T-cell (primary cell): ENCODE measurements around the gene FAF2. TPM values are rescaled to one million over a fixed set of nuclear protein-coding genes. Genes with fewer than 3 reads are reported as not detected.

ENCODE experiments used
- ATAC-seq, 4 experiments: fragments of 200-7000 bp in 3 of 4; fragments of 150-1000 bp in 1 of 4; cut with Tn5 transposase; replicated peaks in 1 of 4; 1 replicate in 3 of 4; 2 replicates in 1 of 4; pipeline ENCODE4 v1.10.0; 2021; ENCODE audit warnings: moderate library complexity in 3 of 4, mild to moderate bottlenecking in 2 of 4, moderate number of reproducible peaks in 1 of 4
- CTCF ChIA-PET, 2 donors: fragments of 300-600 bp; sonication (Branson Sonifier 250); formaldehyde crosslinking; loops; one replicate each; lab custom pipeline; 2022; ENCODE audit warnings: antibody characterized with exemption in 2 of 2; lab: Charles Lee
- POLR2A ChIA-PET, 2 donors: fragments of 300-600 bp; sonication (Branson Sonifier 250); formaldehyde crosslinking; loops; one replicate each; lab custom pipeline; 2022; ENCODE audit warnings: antibody characterized with exemption in 2 of 2; lab: Charles Lee
- DNase-seq, 35 experiments: peaks; one replicate each; pipeline versions ENCODE4 v3.0.0 to v3.0.0-alpha.2; 2013 to 2023
- H3K27ac ChIP-seq: one replicate; pipeline ENCODE4 v1.5.1; 2013; ENCODE audit warnings: low read length
- H3K27me3 ChIP-seq, 2 experiments: replicated peaks in 1 of 2; 1 replicate in 1 of 2; 2 replicates in 1 of 2; pipeline versions ENCODE4 v1.6.1 to v1.7.0; 2013; ENCODE audit warnings: low read length in 1 of 2, mixed read lengths in 1 of 2; ENCODE audit not compliant: control insufficient read depth in 2 of 2, insufficient read depth in 2 of 2; ENCODE audit errors: extremely low read depth in 1 of 2
- H3K36me3 ChIP-seq, 2 donors: 1 replicate in 1 of 2; 2 replicates in 1 of 2; pipeline versions ENCODE4 v1.6.1 to v1.7.0; 2013; ENCODE audit warnings: low read length in 1 of 2; ENCODE audit not compliant: control insufficient read depth in 2 of 2, insufficient read depth in 1 of 2; ENCODE audit errors: extremely low read depth in 1 of 2
- H3K4me1 ChIP-seq, 2 experiments: 1 replicate in 1 of 2; 2 replicates in 1 of 2; pipeline versions ENCODE4 v1.6.1 to v1.7.0; 2013; ENCODE audit warnings: low read length in 2 of 2, mixed read lengths in 1 of 2; ENCODE audit not compliant: insufficient read depth in 2 of 2, control insufficient read depth in 1 of 2; ENCODE audit errors: extremely low read depth in 1 of 2
- H3K4me3 ChIP-seq, 2 donors: 1 replicate in 1 of 2; 2 replicates in 1 of 2; pipeline versions ENCODE4 v1.5.1 to v1.7.0; 2013; ENCODE audit warnings: mild to moderate bottlenecking in 2 of 2, low read length in 1 of 2, moderate library complexity in 1 of 2; ENCODE audit not compliant: control insufficient read depth in 1 of 2; ENCODE audit errors: extremely low read depth in 1 of 2
- H3K9me3 ChIP-seq: 2 replicates; pipeline ENCODE4 v1.7.0; 2013
- H3K27ac Mint-ChIP-seq, 2 donors: one replicate each; pipeline ENCODE4 v1.8.0; 2020 to 2021; ENCODE audit warnings: mild to moderate bottlenecking in 2 of 2, mixed read lengths in 2 of 2
- H3K27me3 Mint-ChIP-seq, 2 donors: one replicate each; pipeline ENCODE4 v1.8.0; 2021 to 2022; ENCODE audit warnings: mixed read lengths in 2 of 2
- H3K36me3 Mint-ChIP-seq: one replicate; pipeline ENCODE4 v1.8.0; 2021; ENCODE audit warnings: mixed read lengths
- H3K4me1 Mint-ChIP-seq, 3 donors: one replicate each; pipeline ENCODE4 v1.8.0; 2020 to 2022; ENCODE audit warnings: mixed read lengths in 3 of 3, mild to moderate bottlenecking in 1 of 3
- H3K4me3 Mint-ChIP-seq, 3 donors: one replicate each; pipeline ENCODE4 v1.8.0; 2020 to 2022; ENCODE audit warnings: mild to moderate bottlenecking in 3 of 3, mixed read lengths in 3 of 3, moderate library complexity in 3 of 3
- H3K9me3 Mint-ChIP-seq, 3 donors: one replicate each; pipeline ENCODE4 v1.8.0; 2020 to 2022; ENCODE audit warnings: mixed read lengths in 3 of 3
- WGBS: methylation state at CpG from one replicate; pipeline ENCODE4 v1.1.5; 2013; ENCODE audit warnings: missing lambda C conversion rate; ENCODE audit not compliant: insufficient coverage; 5-methylcytosine and 5-hydroxymethylcytosine counted together
- total RNA-seq, 35 experiments: library from RNA in 6 of 35; stranded (reverse) in 6 of 35; fragments of 120-200 nt in 1 of 35; gene quantifications; one replicate each; pipeline versions ENCODE4 v1.2.1 to v1.2.4 and lab custom pipeline; 2013 to 2026

FAF2 gene
- total RNA-seq = 10 to 100 TPM; 24.1 to 27.7 (median 26.2) TPM
- 22.7 TPM for total RNA-seq (2013)
- total RNA-seq (lab: John Stamatoyannopoulos, UW) = 39.7 to 136 (median 54.0) reads per million in 29 experiments

- DNase-seq = peak; percentile 89 to 100 (median 95)
- Mint-ChIP-seq H3K27me3 (no peaks in the 10 kb centered on the region), H3K36me3 (peaks cover 6% of the 10 kb centered on the region), H3K27ac (peak within 1 kb of the TSS; percentile 95 to 98), H3K4me3 (peak within 1 kb of the TSS; percentile 95 to 96 (median 96)), H3K4me1 (peaks cover 40 to 50% (median 41%) of the 10 kb centered on the region in 3 donors), H3K9me3 (no peaks in the 10 kb centered on the region)
- peaks cover 11 to 23% of the 10 kb centered on the region in 2 experiments for H3K4me1 ChIP-seq
- no peaks in the 10 kb centered on the region for H3K9me3 ChIP-seq
- CTCF ChIA-PET = interaction anchor here (0.5 to 2.0 kb wide), 22 partner anchors 8 to 1537 kb away, joined by 3 to 19 read pairs (median 4); partner anchors contain the start of genes CLTB (in 1 of the 2), RNF44 (in 1 of the 2) and TSPAN17 (in 1 of the 2)
- H3K36me3 ChIP-seq = peaks cover 0 to under 1% of the 10 kb centered on the region in 2 donors
- POLR2A ChIA-PET = interaction anchor here (0.6 to 1.0 kb wide), 3 partner anchors 43 to 89 kb away, joined by 3 read pairs; partner anchors contain the start of gene RNF44 (in 1 of the 2)
- H3K27me3 ChIP-seq = no peaks in the 10 kb centered on the region
- peak within 1 kb of the TSS; percentile 94 for H3K27ac ChIP-seq
- H3K4me3 ChIP-seq = peak within 1 kb of the TSS; percentile 85 to 95
- under 1% methylated on average over 46 of the region's 50 CpGs for WGBS
- peak; percentile 95 to 97 (median 96) for ATAC-seq
These were observed at the start of gene FAF2 for GRCh38 chr5:176447978-176448608. Gene FAF2, plus strand, starts transcription at chr5:176448385. Its CDS starts 23 bp downstream, at chr5:176448408.

- Histone ChIP-seq H3K36me3 (peaks cover 9 to 18% of the 10 kb centered on the region in 2 donors), H3K9me3 (no peaks in the 10 kb centered on the region), H3K27ac (no peak overlapping the region), H3K4me3 (no peak overlapping the region), H3K4me1 (no peaks in the 10 kb centered on the region), H3K27me3 (no peaks in the 10 kb centered on the region)
- DNase-seq = no peak
- Mint-ChIP-seq H3K27ac (no peak overlapping the region), H3K4me3 (no peak overlapping the region), H3K36me3 (peaks cover 7% of the 10 kb centered on the region), H3K27me3 (no peaks in the 10 kb centered on the region), H3K9me3 (no peaks in the 10 kb centered on the region), H3K4me1 (peaks cover 0 to 6% (median 0%) of the 10 kb centered on the region in 3 donors)
- 89% methylated on average over 14 of the region's 17 CpGs for WGBS
- POLR2A ChIA-PET = interaction anchor here in 1 of 2 donors (0.5 kb wide), 1 partner anchor 39 kb away, joined by 3 read pairs; no protein-coding TSS in a partner anchor
- no peak for ATAC-seq
- CTCF ChIA-PET = no interaction called here
These were observed 47.6 kb upstream of the FAF2 start for GRCh38 chr5:176400382-176401156.

- no peak overlapping the region for H3K27ac ChIP-seq
- H3K4me1 ChIP-seq = no peaks in the 10 kb centered on the region
- H3K27me3 ChIP-seq = no peaks in the 10 kb centered on the region
- ChIA-PET CTCF (no interaction called here), POLR2A (no interaction called here)
- peaks cover 17% of the 10 kb centered on the region for H3K36me3 Mint-ChIP-seq
- DNase-seq = no peak
- no peaks in the 10 kb centered on the region for H3K9me3 Mint-ChIP-seq
- H3K4me3 ChIP-seq = no peak overlapping the region
- H3K4me3 Mint-ChIP-seq = no peak overlapping the region
- WGBS = 98% methylated on average over 18 of the region's 22 CpGs
- peaks cover 0 to 6% (median 0%) of the 10 kb centered on the region in 3 donors for H3K4me1 Mint-ChIP-seq
- no peaks in the 10 kb centered on the region for H3K9me3 ChIP-seq
- peaks cover 16 to 19% of the 10 kb centered on the region in 2 donors for H3K36me3 ChIP-seq
- H3K27ac Mint-ChIP-seq = no peak overlapping the region
- no peak for ATAC-seq
- H3K27me3 Mint-ChIP-seq = no peaks in the 10 kb centered on the region
These were observed 46.6 kb upstream of the FAF2 start for GRCh38 chr5:176401281-176402205.

GRCh38 chr5:176405656-176406435 lies 42.3 kb upstream of the FAF2 start:
- CTCF ChIA-PET = interaction anchor here (0.7 to 0.9 kb wide), 3 partner anchors 12 to 42 kb away, joined by 3 to 4 read pairs (median 3); no protein-coding TSS in a partner anchor
- WGBS = 98% methylated on average over 12 of the region's 20 CpGs
- H3K27me3 Mint-ChIP-seq = no peaks in the 10 kb centered on the region
- Histone ChIP-seq H3K27me3 (no peaks in the 10 kb centered on the region), H3K4me3 (no peak overlapping the region), H3K27ac (no peak overlapping the region), H3K9me3 (no peaks in the 10 kb centered on the region), H3K4me1 (no peaks in the 10 kb centered on the region), H3K36me3 (peaks cover 14 to 22% of the 10 kb centered on the region in 2 donors)
- H3K4me1 Mint-ChIP-seq = peaks cover 0 to 4% (median 3%) of the 10 kb centered on the region in 3 donors
- DNase-seq (no peak), ATAC-seq (no peak)
- H3K9me3 Mint-ChIP-seq = no peaks in the 10 kb centered on the region
- POLR2A ChIA-PET = interaction anchor here (0.6 to 0.7 kb wide), 4 partner anchors 12 to 499 kb away, joined by 3 read pairs; partner anchors contain the start of gene FAF2 (in 1 of the 2)
- peaks cover 28% of the 10 kb centered on the region for H3K36me3 Mint-ChIP-seq
- no peak overlapping the region for H3K27ac Mint-ChIP-seq
- no peak overlapping the region for H3K4me3 Mint-ChIP-seq

- POLR2A ChIA-PET = no interaction called here
- Mint-ChIP-seq H3K4me3 (no peak overlapping the region), H3K9me3 (no peaks in the 10 kb centered on the region)
These were observed 41.6 kb upstream of the FAF2 start for GRCh38 chr5:176406436-176407052.

More at GRCh38 chr5:176406436-176407052, 41.6 kb upstream of the FAF2 start:
- H3K27me3 Mint-ChIP-seq = no peaks in the 10 kb centered on the region
- whole genome bisulfite sequencing = 100% methylated on average over 6 of the region's 9 CpGs
- ATAC-seq (no peak), DNase-seq (no peak)
- no peaks in the 10 kb centered on the region for H3K9me3 ChIP-seq
- peaks cover 28% of the 10 kb centered on the region for H3K36me3 Mint-ChIP-seq
- no peaks in the 10 kb centered on the region for H3K4me1 ChIP-seq
- CTCF ChIA-PET = no interaction called here
- no peak overlapping the region for H3K4me3 ChIP-seq
- H3K4me1 Mint-ChIP-seq = peaks cover 3 to 10% (median 10%) of the 10 kb centered on the region in 3 donors
- no peaks in the 10 kb centered on the region for H3K27me3 ChIP-seq
- H3K27ac Mint-ChIP-seq = no peak overlapping the region
- peaks cover 15 to 22% of the 10 kb centered on the region in 2 donors for H3K36me3 ChIP-seq
- no peak overlapping the region for H3K27ac ChIP-seq
